Brain microvascular endothelial cell (primary cell): ENCODE measurements around the gene BICRAL.
"Not testable (repeated sequence)": the region's sequence is repeated elsewhere in the genome, so short reads cannot be mapped to it uniquely, and the experiment has no call there.

Source experiments
- DNase-seq: peaks from one replicate; pipeline ENCODE4 v3.0.0-alpha.2; 2020
- H3K27ac ChIP-seq: fragments of 250-450 bp; sonication (Bioruptor Pico); 2 replicates; pipeline ENCODE4 v1.5.1; 2020; ENCODE audit warnings: mild to moderate bottlenecking, moderate library complexity
- H3K27me3 ChIP-seq: fragments of 250-450 bp; sonication (Bioruptor Pico); replicated peaks from 2 replicates; pipeline ENCODE4 v1.5.1; 2020; ENCODE audit warnings: mild to moderate bottlenecking
- H3K36me3 ChIP-seq: fragments of 250-450 bp; sonication (Bioruptor Pico); replicated peaks from 2 replicates; pipeline ENCODE4 v1.5.1; 2020; ENCODE audit warnings: mild to moderate bottlenecking
- H3K4me3 ChIP-seq: 2 replicates; pipeline ENCODE4 v1.5.1; 2011; ENCODE audit warnings: low read depth, mild to moderate bottlenecking, control low read depth, low read length, moderate library complexity
- in situ Hi-C: cut with HindIII; loops from 2 replicates; pipeline ENCODE4 v1.10.0; 2017; ENCODE audit warnings: low sequenced_read_pairs, low pct_ligation_motif_present
- TF ChIP-seq, protein P1 (sequence below): IDR thresholded peaks from 2 replicates; pipeline ENCODE4 v1.5.1; 2011; ENCODE audit warnings: low read depth, mild to moderate bottlenecking, moderate library complexity, low read length, control low read depth, inconsistent platforms; ENCODE audit errors: missing control alignments

The BICRAL gene

DNA sequence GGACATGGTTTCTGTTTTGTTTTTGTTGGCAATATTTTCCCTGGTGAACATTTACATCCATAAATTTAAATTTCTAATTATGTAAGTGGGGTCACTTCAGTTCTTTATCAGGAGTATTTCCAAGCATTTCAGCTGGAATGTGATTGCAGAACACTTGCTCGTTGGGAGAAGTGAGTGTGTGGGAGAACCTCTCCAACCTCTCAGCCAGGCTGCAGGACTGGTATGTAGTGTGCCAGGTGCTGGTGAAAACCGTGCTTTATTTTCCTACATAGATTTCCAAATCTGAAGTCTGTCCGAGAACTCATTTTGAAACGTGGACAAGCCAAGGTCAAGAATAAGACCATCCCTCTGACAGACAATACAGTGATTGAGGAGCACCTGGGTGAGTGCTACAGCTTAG, 103.8 kb downstream of the BICRAL start:
- no peak for DNase-seq
- no peak overlapping the region for H3K27ac ChIP-seq
- in situ Hi-C loops: no loop called here
- TF ChIP-seq, protein P1, sequence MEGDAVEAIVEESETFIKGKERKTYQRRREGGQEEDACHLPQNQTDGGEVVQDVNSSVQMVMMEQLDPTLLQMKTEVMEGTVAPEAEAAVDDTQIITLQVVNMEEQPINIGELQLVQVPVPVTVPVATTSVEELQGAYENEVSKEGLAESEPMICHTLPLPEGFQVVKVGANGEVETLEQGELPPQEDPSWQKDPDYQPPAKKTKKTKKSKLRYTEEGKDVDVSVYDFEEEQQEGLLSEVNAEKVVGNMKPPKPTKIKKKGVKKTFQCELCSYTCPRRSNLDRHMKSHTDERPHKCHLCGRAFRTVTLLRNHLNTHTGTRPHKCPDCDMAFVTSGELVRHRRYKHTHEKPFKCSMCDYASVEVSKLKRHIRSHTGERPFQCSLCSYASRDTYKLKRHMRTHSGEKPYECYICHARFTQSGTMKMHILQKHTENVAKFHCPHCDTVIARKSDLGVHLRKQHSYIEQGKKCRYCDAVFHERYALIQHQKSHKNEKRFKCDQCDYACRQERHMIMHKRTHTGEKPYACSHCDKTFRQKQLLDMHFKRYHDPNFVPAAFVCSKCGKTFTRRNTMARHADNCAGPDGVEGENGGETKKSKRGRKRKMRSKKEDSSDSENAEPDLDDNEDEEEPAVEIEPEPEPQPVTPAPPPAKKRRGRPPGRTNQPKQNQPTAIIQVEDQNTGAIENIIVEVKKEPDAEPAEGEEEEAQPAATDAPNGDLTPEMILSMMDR: no peak
- no peaks in the 10 kb centered on the region for H3K27me3 ChIP-seq
- peaks cover 52% of the 10 kb centered on the region for H3K36me3 ChIP-seq
- no peak overlapping the region for H3K4me3 ChIP-seq

DNA sequence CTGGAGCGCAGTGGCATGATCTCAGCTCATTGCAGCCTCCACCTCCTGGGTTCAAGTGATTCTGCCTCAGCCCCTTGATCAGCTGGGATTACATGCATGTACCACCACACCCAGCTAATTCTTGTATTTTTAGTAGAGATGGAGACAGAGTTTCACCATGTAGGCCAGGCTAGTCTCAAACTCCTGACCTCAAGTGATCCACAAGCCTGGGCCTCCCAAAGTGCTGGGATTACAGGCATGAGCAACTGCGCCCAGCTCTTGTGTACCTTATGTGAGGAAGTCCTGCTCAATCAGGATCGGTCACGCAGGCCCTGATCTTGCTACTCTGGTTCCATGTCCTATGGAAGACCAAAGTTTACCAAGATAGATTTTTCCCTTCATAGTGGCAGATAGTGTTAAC, 106.3 kb downstream of the BICRAL start:
- in situ Hi-C loops, H3K27ac ChIP-seq, H3K4me3 ChIP-seq, H3K27me3 ChIP-seq, DNase-seq: not testable (repeated sequence)
- H3K36me3 ChIP-seq: peaks cover 39% of the 10 kb centered on the region

DNA sequence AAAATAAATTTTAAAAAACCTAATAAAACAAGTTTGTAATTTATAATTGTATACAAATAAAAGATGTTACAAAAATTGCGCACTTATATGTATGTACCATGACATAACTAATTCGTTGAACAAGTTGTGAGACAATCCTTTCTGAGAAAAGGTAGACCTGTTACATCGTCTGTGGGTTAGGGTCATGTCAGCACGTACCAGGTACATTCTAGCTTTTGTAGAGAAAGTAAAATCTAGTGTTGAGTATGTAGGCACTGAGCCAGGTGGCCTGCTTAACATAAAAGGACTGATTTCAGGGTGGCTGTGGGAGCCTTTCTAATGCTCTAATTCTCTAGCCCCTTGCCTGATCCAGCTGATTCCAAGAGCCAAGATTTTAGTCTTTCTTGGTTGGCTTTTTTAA, 108.0 kb downstream of the BICRAL start:
- in situ Hi-C loops: no loop called here
- Histone ChIP-seq H3K36me3 (peaks cover 23% of the 10 kb centered on the region), H3K27me3 (no peaks in the 10 kb centered on the region), H3K4me3 (peak overlapping the region; percentile 97), H3K27ac (peak overlapping the region; percentile 85)
- DNase-seq: no peak
- TF ChIP-seq, protein P1: no peak

DNA sequence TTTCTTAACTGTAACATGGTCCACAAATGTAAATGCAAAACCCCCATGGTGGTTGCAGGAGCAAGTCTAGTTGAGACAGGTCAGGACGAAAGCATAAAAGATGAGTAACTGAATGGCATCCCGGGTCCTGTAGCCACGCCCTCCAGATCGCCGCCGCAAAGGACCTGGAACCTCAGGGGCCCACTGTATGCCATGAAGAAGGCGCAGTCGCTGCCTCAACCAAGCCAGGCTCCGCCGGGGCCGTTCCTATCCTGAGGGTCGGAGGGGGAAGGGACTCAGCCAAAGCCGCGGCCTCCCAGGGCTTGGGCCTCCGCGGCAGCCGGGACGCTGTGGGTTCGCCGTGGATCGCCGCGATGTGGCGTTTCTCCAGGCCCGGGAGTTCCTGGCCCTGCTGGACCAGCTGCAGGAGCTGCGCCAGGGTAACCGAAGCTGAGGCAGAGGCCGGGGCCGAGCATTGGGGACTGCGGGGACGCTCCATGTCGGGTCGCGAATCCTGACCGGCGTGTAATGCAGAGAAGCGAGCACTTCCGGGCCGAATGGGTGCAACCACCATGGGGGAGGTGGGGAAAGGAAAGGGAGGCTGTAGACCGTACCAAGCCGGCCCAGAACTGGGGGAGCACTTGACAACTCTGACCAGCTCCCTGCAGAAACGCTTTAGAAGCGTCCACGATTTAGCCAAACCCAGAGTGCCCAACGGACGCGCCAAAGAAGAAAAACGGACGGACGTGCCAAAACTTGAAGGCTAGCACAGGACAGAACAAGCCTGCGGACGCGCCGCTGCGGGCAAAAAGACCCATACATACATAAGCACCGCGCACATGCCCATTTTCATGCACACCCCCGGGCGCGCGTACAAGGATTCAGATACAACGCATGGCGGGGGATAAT, 108.7 kb downstream of the BICRAL start:
- in situ Hi-C loops: no loop called here
- H3K27ac ChIP-seq: peak overlapping the region; percentile 85
- peak overlapping the region; percentile 97 for H3K4me3 ChIP-seq
- H3K36me3 ChIP-seq: peaks cover 16% of the 10 kb centered on the region
- TF ChIP-seq, protein P1: no peak
- H3K27me3 ChIP-seq: no peaks in the 10 kb centered on the region
- peak; percentile 97 for DNase-seq

DNA sequence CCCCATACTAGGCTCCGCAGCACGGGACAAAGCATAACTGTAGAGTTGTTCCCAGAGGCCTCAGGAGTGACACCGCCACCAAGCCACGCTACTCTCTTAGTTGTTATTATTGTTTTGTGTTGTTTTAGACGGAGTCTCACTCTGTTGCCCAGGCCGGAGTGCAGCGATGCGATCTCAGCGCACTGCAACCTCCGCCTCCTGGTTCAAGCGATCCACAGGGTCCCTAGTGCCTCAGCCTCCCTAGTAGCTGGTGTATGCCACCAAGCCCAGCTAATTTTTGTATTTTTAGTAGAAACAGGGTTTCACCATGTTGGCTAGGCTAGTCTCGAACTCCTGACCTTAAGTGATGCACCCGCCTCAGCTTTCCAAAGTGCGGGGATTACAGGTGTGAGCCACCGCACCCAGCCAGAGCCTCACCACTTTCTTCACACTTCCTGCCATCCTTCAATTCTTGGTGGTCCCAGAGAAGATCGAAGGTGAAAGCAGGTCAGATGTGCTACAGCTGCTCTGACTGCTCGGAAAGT, 109.4 kb downstream of the BICRAL start:
- H3K27ac ChIP-seq: no peak overlapping the region
- peaks cover 10% of the 10 kb centered on the region for H3K36me3 ChIP-seq
- no peaks in the 10 kb centered on the region for H3K27me3 ChIP-seq
- no peak for DNase-seq
- TF ChIP-seq, protein P1: no peak
- in situ Hi-C loops: no loop called here
- peak overlapping the region; percentile 97 for H3K4me3 ChIP-seq

DNA sequence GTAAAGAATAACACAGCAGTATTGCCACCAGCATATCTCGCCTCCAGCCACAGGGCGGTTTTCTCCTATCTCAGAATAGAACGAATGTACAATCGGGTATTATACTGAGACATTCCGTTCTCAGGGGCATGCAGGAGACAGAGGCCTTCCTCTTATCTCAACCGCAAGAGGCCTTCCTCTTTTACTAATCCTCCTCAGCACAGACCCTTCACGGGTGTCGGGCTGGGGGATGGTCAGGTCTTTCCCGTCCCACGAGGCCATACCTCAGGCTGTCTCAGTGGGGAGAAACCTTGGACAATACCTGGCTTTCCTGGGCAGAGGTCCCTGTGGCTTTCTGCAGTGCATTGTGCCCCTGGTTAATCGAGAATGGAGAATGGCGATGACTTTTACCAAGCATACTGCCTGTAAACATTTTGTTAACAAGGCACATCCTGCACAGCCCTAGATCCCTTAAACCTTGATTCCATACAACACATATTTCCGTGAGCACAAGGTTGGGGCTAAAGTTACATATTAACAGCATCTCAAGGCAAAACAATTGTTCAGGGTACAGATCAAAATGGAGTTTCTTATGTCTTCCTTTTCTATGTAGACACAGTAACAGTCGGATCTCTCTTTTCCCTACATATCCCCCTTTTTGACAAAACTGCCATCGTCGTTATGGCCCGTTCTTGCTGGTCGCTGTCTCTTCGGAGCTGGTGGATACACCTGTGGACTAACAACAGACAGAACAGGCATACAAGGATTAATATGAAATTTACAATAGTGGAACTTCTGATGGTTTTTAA, 112.4 kb downstream of the BICRAL start:
- DNase-seq, in situ Hi-C loops, H3K36me3 ChIP-seq, H3K27me3 ChIP-seq, H3K4me3 ChIP-seq, H3K27ac ChIP-seq: not testable (repeated sequence)
